IMR-90 (cell line): Measurements from ENCODE around the gene SRSF5. TPM values are rescaled to one million over a fixed set of nuclear protein-coding genes. Genes with fewer than 3 reads are reported as not detected.

Experiments used
- ATAC-seq: fragments of 200-7000 bp; cut with Tn5 transposase; 2 replicates; pipeline ENCODE4 v1.9.1; 2020; ENCODE audit warnings: low read depth, mild to moderate bottlenecking, moderate library complexity
- BruUV-seq: library from RNA; stranded (reverse); fragments of 400-500 nt; replicated peaks from 2 replicates; lab custom pipeline; 2021; lab: Mats Ljungman, UMichigan
- CTCF ChIA-PET: fragments of 300-600 bp; formaldehyde crosslinking; extraction: SDS; loops from one replicate; lab custom pipeline; 2021; ENCODE audit warnings: antibody characterized with exemption; lab: Yijun Ruan, JAX
- POLR2A ChIA-PET: fragments of 300-600 bp; sonication (Branson Sonifier 250); formaldehyde crosslinking; loops from one replicate; lab custom pipeline; 2022; ENCODE audit warnings: antibody characterized with exemption; ENCODE audit not compliant: unreplicated experiment; lab: Charles Lee
- DNase-seq: peaks from one replicate; pipeline ENCODE4 v3.0.0; 2013
- H2AFZ ChIP-seq: replicated peaks from 2 replicates; pipeline ENCODE3; 2013; ENCODE audit warnings: low read length, mild to moderate bottlenecking; ENCODE audit not compliant: poor library complexity
- H2AK5ac ChIP-seq: 2 replicates; pipeline ENCODE4 v1.6.1; 2013; ENCODE audit warnings: low read depth, low read length, inconsistent platforms
- H2AK9ac ChIP-seq: replicated peaks from 2 replicates; pipeline ENCODE3; 2013; ENCODE audit warnings: mild to moderate bottlenecking, low read depth, low read length, moderate library complexity; ENCODE audit not compliant: poor library complexity
- H2BK120ac ChIP-seq: 2 replicates; pipeline ENCODE4 v1.6.1; 2013; ENCODE audit warnings: low read depth, low read length, inconsistent platforms
- H2BK15ac ChIP-seq: 3 replicates; pipeline ENCODE4 v1.6.1; 2013; ENCODE audit warnings: low read depth, low read length, inconsistent platforms
- H2BK20ac ChIP-seq: 2 replicates; pipeline ENCODE4 v1.6.1; 2013; ENCODE audit warnings: low read depth, mild to moderate bottlenecking, inconsistent platforms, low read length, moderate library complexity
- H2BK5ac ChIP-seq: 2 replicates; pipeline ENCODE4 v1.6.1; 2013; ENCODE audit warnings: mild to moderate bottlenecking, low read depth, low read length, inconsistent platforms; ENCODE audit not compliant: poor library complexity, severe bottlenecking
- H3K14ac ChIP-seq: replicated peaks from 2 replicates; pipeline ENCODE4 v1.6.1; 2013; ENCODE audit warnings: low read depth, low read length, inconsistent platforms
- H3K18ac ChIP-seq: 2 replicates; pipeline ENCODE4 v1.6.1; 2013; ENCODE audit warnings: low read depth, low read length, control low read depth
- H3K23ac ChIP-seq: 2 replicates; pipeline ENCODE4 v1.6.1; 2013; ENCODE audit warnings: low read depth, low read length, inconsistent platforms
- H3K27ac ChIP-seq: 2 replicates; pipeline ENCODE4 v1.5.1; 2013; ENCODE audit warnings: mild to moderate bottlenecking, control low read depth, low read length; ENCODE audit not compliant: insufficient read depth
- H3K27me3 ChIP-seq: 2 replicates; pipeline ENCODE4 v1.6.1; 2013; ENCODE audit warnings: low read length; ENCODE audit not compliant: control insufficient read depth, insufficient read depth
- H3K36me3 ChIP-seq: 2 replicates; pipeline ENCODE4 v1.6.1; 2013; ENCODE audit warnings: low read length, mixed read lengths; ENCODE audit not compliant: control insufficient read depth, insufficient read depth
- H3K4ac ChIP-seq: 2 replicates; pipeline ENCODE4 v1.6.1; 2013; ENCODE audit warnings: low read depth, low read length, inconsistent platforms
- H3K4me1 ChIP-seq: 2 replicates; pipeline ENCODE4 v1.6.1; 2013; ENCODE audit warnings: low read length, mixed read lengths; ENCODE audit not compliant: control insufficient read depth, insufficient read depth
- H3K4me2 ChIP-seq: 2 replicates; pipeline ENCODE4 v1.6.1; 2013; ENCODE audit warnings: low read depth, mild to moderate bottlenecking, control low read depth, low read length, moderate library complexity
- H3K4me3 ChIP-seq: 2 replicates; pipeline ENCODE4 v1.5.1; 2013; ENCODE audit warnings: low read depth, mild to moderate bottlenecking, control low read depth, low read length, moderate library complexity; ENCODE audit not compliant: insufficient read depth
- H3K56ac ChIP-seq: 2 replicates; pipeline ENCODE4 v1.6.1; 2013; ENCODE audit warnings: low read length, inconsistent platforms; ENCODE audit not compliant: insufficient read depth; ENCODE audit errors: extremely low read depth
- H3K79me1 ChIP-seq, 2 experiments: 2 replicates each; pipeline ENCODE4 v1.6.1; 2013; ENCODE audit warnings: low read length in 2 of 2, inconsistent platforms in 1 of 2, low read depth in 1 of 2
- H3K9ac ChIP-seq: 2 replicates; pipeline ENCODE4 v1.6.1; 2013; ENCODE audit warnings: low read depth, low read length, control low read depth
- H3K9me1 ChIP-seq: 2 replicates; pipeline ENCODE4 v1.6.1; 2013; ENCODE audit warnings: low read length, inconsistent platforms; ENCODE audit not compliant: insufficient read depth
- H3K9me3 ChIP-seq: 2 replicates; pipeline ENCODE4 v1.6.1; 2013; ENCODE audit warnings: low read length; ENCODE audit not compliant: control insufficient read depth, insufficient read depth
- H4K20me1 ChIP-seq: 2 replicates; pipeline ENCODE4 v1.6.1; 2013; ENCODE audit warnings: low read length, inconsistent platforms; ENCODE audit not compliant: insufficient read depth
- H4K5ac ChIP-seq: 2 replicates; pipeline ENCODE4 v1.6.1; 2013; ENCODE audit warnings: mild to moderate bottlenecking, low read depth, low read length, control low read depth
- H4K8ac ChIP-seq, 2 experiments: 2 replicates each; pipeline ENCODE4 v1.6.1; 2013; ENCODE audit warnings: low read depth in 2 of 2, low read length in 2 of 2, control low read depth in 1 of 2, inconsistent platforms in 1 of 2
- H4K91ac ChIP-seq: 2 replicates; pipeline ENCODE4 v1.6.1; 2013; ENCODE audit warnings: low read depth, low read length, inconsistent platforms; ENCODE audit not compliant: insufficient read depth
- BHLHE40 ChIP-seq: fragments of 150-350 bp; IDR thresholded peaks from 2 replicates; pipeline ENCODE4 v1.6.1; 2016; ENCODE audit warnings: mild to moderate bottlenecking, low read depth, low read length
- CEBPB ChIP-seq: IDR thresholded peaks from 2 replicates; pipeline ENCODE4 v1.6.1; 2012; ENCODE audit warnings: low read depth, low read length, improper control_type of control experiment
- CHD1 ChIP-seq: IDR thresholded peaks from 2 replicates; pipeline ENCODE4 v1.6.1; 2012; ENCODE audit warnings: low read depth, low read length, improper control_type of control experiment
- FOS ChIP-seq: fragments of 150-350 bp; IDR thresholded peaks from 2 replicates; pipeline ENCODE4 v1.6.1; 2016; ENCODE audit warnings: low read depth, low read length
- MAFK ChIP-seq: IDR thresholded peaks from 2 replicates; pipeline ENCODE4 v1.6.1; 2012; ENCODE audit warnings: low read depth, low read length, improper control_type of control experiment
- MAZ ChIP-seq: IDR thresholded peaks from 2 replicates; pipeline ENCODE4 v1.6.1; 2012; ENCODE audit warnings: low read depth, mild to moderate bottlenecking, low read length, improper control_type of control experiment, moderate library complexity, borderline replicate concordance
- MXI1 ChIP-seq: IDR thresholded peaks from 2 replicates; pipeline ENCODE4 v1.6.1; 2012; ENCODE audit warnings: low read depth, mild to moderate bottlenecking, low read length, moderate library complexity, borderline replicate concordance
- NFE2L2 ChIP-seq: fragments of 150-350 bp; IDR thresholded peaks from 2 replicates; pipeline ENCODE4 v1.6.1; 2016; ENCODE audit warnings: low read depth, mild to moderate bottlenecking, low read length
- POLR2A ChIP-seq: IDR thresholded peaks from 2 replicates; pipeline ENCODE4 v1.6.1; 2012; ENCODE audit warnings: mild to moderate bottlenecking, low read depth, low read length
- RAD21 ChIP-seq: IDR thresholded peaks from 2 replicates; pipeline ENCODE4 v1.6.1; 2012; ENCODE audit warnings: low read length, improper control_type of control experiment
- RCOR1 ChIP-seq: IDR thresholded peaks from 2 replicates; pipeline ENCODE4 v1.6.1; 2012; ENCODE audit warnings: mild to moderate bottlenecking, low read length, improper control_type of control experiment; ENCODE audit not compliant: insufficient replicate concordance
- RFX5 ChIP-seq: IDR thresholded peaks from 2 replicates; pipeline ENCODE4 v1.8.0; 2012; ENCODE audit warnings: low read depth, mild to moderate bottlenecking, low read length, moderate library complexity
- SMC3 ChIP-seq: fragments of 150-350 bp; IDR thresholded peaks from 2 replicates; pipeline ENCODE4 v1.6.1; 2016; ENCODE audit warnings: low read depth, mild to moderate bottlenecking, antibody characterized with exemption, low read length, moderate library complexity
- WGBS, 2 experiments: methylation state at CpG; one replicate each; pipeline versions ENCODE4 v1.1.5 to v1.1.7; 2013; ENCODE audit warnings: missing lambda C conversion rate in 2 of 2; ENCODE audit not compliant: insufficient read length in 1 of 2; ENCODE audit errors: extremely low coverage in 2 of 2; 5-methylcytosine and 5-hydroxymethylcytosine counted together
- dilution Hi-C: fragments of 300-500 bp; cut with HindIII; formaldehyde crosslinking; loops from one replicate; pipeline ENCODE4 v1.14.3; 2018; ENCODE audit warnings: low sequenced_read_pairs; ENCODE audit not compliant: unreplicated experiment
- in situ Hi-C: fragments of 300-500 bp; cut with MboI; formaldehyde crosslinking; loops from 3 replicates; pipeline ENCODE4 v1.14.3; 2019; ENCODE audit warnings: low sequenced_read_pairs, inconsistent platforms, mixed read lengths
- intact Hi-C: fragments of 100-400 bp; cut with micrococcal nuclease; formaldehyde crosslinking; loops from 2 replicates; pipeline ENCODE4 v1.10.0; 2022
- polyA plus RNA-seq, 3 experiments: library from polyadenylated mRNA; depleted of rRNA; stranded (reverse); fragments of >200 nt; gene quantifications; 2 replicates each; pipeline ENCODE4 v1.2.3, GENCODE V29; 2012; ENCODE audit warnings: low replicate concordance in 1 of 3
- total RNA-seq: library from RNA; depleted of rRNA; stranded (reverse); fragments of >200 nt; gene quantifications from 2 replicates; pipeline ENCODE4 v1.2.3, GENCODE V29; 2012
- TF ChIP-seq, protein P1 (sequence below): fragments of 150-350 bp; IDR thresholded peaks from 2 replicates; pipeline ENCODE4 v1.6.1; 2016; ENCODE audit warnings: low read depth, mild to moderate bottlenecking, low read length, moderate library complexity, borderline replicate concordance
- TF ChIP-seq, protein P2 (sequence below): fragments of 150-350 bp; IDR thresholded peaks from 2 replicates; pipeline ENCODE4 v1.6.1; 2017; ENCODE audit warnings: mild to moderate bottlenecking, antibody characterized with exemption, low read length, low read depth

Gene SRSF5
- total and polyA plus RNA-seq, 2 of the 4 experiments (the other 2 are of a cell fraction): 29.4 to 229 TPM

DNA sequence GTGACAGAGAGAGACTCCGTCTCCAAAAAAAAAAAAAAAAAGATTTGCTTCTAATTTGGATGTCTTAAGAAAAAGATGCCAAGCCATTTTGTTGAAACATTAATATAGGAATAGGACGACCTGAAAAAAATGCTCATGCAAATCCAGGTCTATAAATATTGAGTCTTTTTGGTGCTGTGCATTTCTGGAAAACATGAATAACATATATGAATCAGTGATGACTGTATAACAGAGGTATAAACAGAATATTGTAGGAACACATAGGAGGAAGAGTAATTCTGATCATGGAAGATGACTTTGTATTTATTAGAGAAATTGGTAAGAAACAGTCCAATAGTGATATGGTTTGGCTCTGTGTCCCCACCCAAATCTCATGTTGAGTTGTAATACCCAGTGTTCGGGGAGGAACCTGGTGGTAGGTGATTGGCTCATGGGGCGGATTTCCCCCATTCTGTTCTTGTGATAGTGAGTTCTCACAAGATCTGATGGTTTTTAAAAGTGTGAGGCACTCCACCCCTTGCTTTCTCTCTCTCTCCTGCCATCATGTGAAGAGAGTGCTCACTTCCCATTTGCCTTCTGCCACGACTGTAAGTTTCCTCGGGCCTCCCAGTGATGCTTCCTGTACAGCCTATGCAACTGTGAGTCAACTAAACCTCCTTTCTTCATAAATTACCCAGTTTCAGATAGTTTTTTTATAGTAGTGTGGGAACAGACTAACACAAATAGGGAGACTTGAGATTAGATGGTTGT, 3.0 kb upstream of the SRSF5 start:
- peaks cover 19% of the 10 kb centered on the region for H4K20me1 ChIP-seq
- H4K5ac ChIP-seq: no peak overlapping the region
- ATAC-seq (no peak), DNase-seq (peak; percentile 44)
- H3K4me1 ChIP-seq: peaks cover 2% of the 10 kb centered on the region; the same call in 1 of the 2 replicates
- H2BK20ac ChIP-seq: no peak overlapping the region
- no peak overlapping the region for H3K23ac ChIP-seq
- peak overlapping the region; percentile 77 for H2AFZ ChIP-seq
- no TSS peak for BruUV-seq
- peaks cover 10 to 22% of the 10 kb centered on the region in 2 experiments for H3K79me1 ChIP-seq
- no peak overlapping the region for H3K14ac ChIP-seq
- H2AK5ac ChIP-seq: no peak overlapping the region
- no peak overlapping the region for H2BK5ac ChIP-seq
- dilution Hi-C loops: no loop called here
- H3K27ac ChIP-seq: no peak overlapping the region
- H2BK15ac ChIP-seq: no peak overlapping the region
- H3K9ac ChIP-seq: no peak overlapping the region
- peaks cover 4% of the 10 kb centered on the region; the same call in 1 of the 2 replicates for H3K9me1 ChIP-seq
- ChIA-PET CTCF (interaction anchor here (0.6 kb wide), 1 partner anchor 179 kb away, joined by 4 read pairs; no protein-coding TSS in a partner anchor), POLR2A (no interaction called here)
- no peak overlapping the region for H3K4me2 ChIP-seq
- no peak overlapping the region for H3K4me3 ChIP-seq
- no CpG with 5 or more reads among the region's 6 CpGs for WGBS, 2 experiments
- in situ Hi-C loops: no loop called here
- peaks cover 12% of the 10 kb centered on the region for H3K36me3 ChIP-seq
- no peak overlapping the region for H3K56ac ChIP-seq
- no peak overlapping the region for H3K18ac ChIP-seq
- H4K91ac ChIP-seq: no peak overlapping the region
- intact Hi-C loops: no loop called here
- no peak overlapping the region for H2AK9ac ChIP-seq
- H4K8ac ChIP-seq: 0 out of 4 replicates have a peak overlapping the region, but pooled peaks of 1 of the 2 experiments have one; percentile 22
- no peak overlapping the region; the same call in 1 of the 2 replicates for H2BK120ac ChIP-seq
- H3K27me3 ChIP-seq: no peaks in the 10 kb centered on the region
- no peaks in the 10 kb centered on the region for H3K9me3 ChIP-seq
- H3K4ac ChIP-seq: no peak overlapping the region
- TF ChIP-seq MAFK (no peak), FOS (no peak), POLR2A (no peak), MAZ (no peak), RFX5 (no peak), MXI1 (no peak), BHLHE40 (no peak), SMC3 (no peak), CEBPB (no peak), RAD21 (no peak), RCOR1 (no peak), CHD1 (no peak), NFE2L2 (no peak)
- TF ChIP-seq, protein P1, sequence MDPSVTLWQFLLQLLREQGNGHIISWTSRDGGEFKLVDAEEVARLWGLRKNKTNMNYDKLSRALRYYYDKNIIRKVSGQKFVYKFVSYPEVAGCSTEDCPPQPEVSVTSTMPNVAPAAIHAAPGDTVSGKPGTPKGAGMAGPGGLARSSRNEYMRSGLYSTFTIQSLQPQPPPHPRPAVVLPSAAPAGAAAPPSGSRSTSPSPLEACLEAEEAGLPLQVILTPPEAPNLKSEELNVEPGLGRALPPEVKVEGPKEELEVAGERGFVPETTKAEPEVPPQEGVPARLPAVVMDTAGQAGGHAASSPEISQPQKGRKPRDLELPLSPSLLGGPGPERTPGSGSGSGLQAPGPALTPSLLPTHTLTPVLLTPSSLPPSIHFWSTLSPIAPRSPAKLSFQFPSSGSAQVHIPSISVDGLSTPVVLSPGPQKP: no peak
- TF ChIP-seq, protein P2, sequence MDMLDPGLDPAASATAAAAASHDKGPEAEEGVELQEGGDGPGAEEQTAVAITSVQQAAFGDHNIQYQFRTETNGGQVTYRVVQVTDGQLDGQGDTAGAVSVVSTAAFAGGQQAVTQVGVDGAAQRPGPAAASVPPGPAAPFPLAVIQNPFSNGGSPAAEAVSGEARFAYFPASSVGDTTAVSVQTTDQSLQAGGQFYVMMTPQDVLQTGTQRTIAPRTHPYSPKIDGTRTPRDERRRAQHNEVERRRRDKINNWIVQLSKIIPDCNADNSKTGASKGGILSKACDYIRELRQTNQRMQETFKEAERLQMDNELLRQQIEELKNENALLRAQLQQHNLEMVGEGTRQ: no peak
